ENCODE data around the gene ZNF277.

DNA sequence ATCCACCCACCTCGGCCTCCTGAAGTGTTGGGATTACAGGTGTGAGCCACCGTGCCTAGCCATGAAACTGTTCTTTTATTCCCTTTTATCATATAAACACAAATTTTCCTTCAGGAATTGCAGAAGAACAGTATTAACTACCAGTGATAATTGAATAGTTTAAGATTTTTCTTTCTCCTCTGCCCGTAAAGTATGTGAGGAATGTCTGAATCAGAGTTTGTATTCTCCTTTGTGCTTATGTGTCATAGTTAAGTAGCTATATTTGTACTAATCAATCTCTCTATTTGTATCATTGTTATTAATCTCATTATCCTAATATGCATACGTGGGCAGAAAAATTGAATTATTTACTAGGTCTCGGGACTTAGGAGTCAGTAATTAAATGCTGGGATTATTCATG is 83.6 kb downstream of the ZNF277 start:
- TF ChIP-seq, protein P1, sequence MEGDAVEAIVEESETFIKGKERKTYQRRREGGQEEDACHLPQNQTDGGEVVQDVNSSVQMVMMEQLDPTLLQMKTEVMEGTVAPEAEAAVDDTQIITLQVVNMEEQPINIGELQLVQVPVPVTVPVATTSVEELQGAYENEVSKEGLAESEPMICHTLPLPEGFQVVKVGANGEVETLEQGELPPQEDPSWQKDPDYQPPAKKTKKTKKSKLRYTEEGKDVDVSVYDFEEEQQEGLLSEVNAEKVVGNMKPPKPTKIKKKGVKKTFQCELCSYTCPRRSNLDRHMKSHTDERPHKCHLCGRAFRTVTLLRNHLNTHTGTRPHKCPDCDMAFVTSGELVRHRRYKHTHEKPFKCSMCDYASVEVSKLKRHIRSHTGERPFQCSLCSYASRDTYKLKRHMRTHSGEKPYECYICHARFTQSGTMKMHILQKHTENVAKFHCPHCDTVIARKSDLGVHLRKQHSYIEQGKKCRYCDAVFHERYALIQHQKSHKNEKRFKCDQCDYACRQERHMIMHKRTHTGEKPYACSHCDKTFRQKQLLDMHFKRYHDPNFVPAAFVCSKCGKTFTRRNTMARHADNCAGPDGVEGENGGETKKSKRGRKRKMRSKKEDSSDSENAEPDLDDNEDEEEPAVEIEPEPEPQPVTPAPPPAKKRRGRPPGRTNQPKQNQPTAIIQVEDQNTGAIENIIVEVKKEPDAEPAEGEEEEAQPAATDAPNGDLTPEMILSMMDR (IDR thresholded peaks at IDR 0.05; ENCODE audit: low read depth, low read length, poor library complexity, severe bottlenecking): no peak
- no peak for TF ChIP-seq EZH2phosphoT487 (IDR thresholded peaks at IDR 0.05; ENCODE audit: borderline replicate concordance, low read length)

Data from DOHH2 (cell line).